PC-9 (cell line): ENCODE data around the gene KIF2C.

Experiments
- EZH2 ChIP-seq: fragments of 200-600 bp; sonication (generic); IDR thresholded peaks from 2 replicates; pipeline ENCODE4 v1.8.0; 2017; ENCODE audit warnings: antibody characterized with exemption, low read depth
- TF ChIP-seq, protein P1 (sequence below): fragments of 200-600 bp; sonication (generic); conservative IDR thresholded peaks from 2 replicates; pipeline ENCODE4 v1.6.1; 2017; ENCODE audit warnings: mixed run types, antibody characterized with exemption, mild to moderate bottlenecking, moderate library complexity

- TF ChIP-seq, protein P1, sequence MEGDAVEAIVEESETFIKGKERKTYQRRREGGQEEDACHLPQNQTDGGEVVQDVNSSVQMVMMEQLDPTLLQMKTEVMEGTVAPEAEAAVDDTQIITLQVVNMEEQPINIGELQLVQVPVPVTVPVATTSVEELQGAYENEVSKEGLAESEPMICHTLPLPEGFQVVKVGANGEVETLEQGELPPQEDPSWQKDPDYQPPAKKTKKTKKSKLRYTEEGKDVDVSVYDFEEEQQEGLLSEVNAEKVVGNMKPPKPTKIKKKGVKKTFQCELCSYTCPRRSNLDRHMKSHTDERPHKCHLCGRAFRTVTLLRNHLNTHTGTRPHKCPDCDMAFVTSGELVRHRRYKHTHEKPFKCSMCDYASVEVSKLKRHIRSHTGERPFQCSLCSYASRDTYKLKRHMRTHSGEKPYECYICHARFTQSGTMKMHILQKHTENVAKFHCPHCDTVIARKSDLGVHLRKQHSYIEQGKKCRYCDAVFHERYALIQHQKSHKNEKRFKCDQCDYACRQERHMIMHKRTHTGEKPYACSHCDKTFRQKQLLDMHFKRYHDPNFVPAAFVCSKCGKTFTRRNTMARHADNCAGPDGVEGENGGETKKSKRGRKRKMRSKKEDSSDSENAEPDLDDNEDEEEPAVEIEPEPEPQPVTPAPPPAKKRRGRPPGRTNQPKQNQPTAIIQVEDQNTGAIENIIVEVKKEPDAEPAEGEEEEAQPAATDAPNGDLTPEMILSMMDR, result no peak
- no peak for TF ChIP-seq EZH2
These were observed 37.9 kb downstream of the KIF2C start for GRCh38 chr1:44777547-44777946.
